A375 (cell line): Measurements from ENCODE around the gene PLCD4. TPM values are rescaled to one million over a fixed set of nuclear protein-coding genes. Genes with fewer than 3 reads are reported as not detected.

Source experiments
- small RNA-seq: library from RNA; depleted of rRNA; stranded (forward); fragments of <200 nt; gene quantifications from one replicate; pipeline ENCODE3, GENCODE V24; 2014
- total RNA-seq: library from RNA; depleted of rRNA; stranded (reverse); fragments of >200 nt; shearing (Covaris generic); gene quantifications from 2 replicates; pipeline ENCODE4 v1.2.3, GENCODE V29; 2014; rRNA removed

Gene PLCD4
- total RNA-seq: 1.0 and 3.0 TPM in 2 replicates

DNA sequence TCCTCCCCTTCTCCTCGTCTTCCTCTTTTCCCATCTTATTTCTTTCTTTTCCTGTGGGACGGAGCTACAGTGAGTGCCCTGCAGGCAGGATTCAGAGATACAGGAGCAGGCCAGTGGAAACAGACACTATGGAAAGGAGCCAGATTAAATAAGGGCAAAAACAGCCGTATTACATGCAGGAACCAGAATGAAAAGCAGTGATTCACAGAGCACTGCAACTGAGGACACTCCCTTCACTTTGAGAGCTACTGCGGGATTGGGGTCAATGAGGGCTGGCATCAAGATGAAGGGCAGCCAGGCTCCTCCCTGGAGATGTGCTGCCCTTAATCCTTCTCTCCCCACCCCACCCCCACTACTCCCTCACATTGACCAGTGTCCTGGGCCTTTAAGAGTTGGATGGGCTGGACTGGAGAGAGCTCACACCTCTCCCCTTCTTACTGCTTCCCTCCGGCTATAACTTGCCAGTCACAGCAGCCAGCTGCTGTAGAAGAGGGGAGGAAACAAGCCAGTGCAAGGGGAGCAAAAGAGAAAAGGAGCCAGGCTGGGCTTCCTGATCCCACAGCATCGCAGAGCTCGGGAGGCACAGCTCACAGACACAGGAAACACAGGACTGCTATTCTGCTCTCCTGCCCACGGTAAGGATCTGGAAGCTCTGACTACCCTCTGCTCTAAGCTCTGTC lies at the start of gene PLCD4:
Gene PLCD4, plus strand, starts transcription at position 464 of the 680 bp plus-strand sequence. CDS start 7,841 bp downstream, outside the sequence.

DNA sequence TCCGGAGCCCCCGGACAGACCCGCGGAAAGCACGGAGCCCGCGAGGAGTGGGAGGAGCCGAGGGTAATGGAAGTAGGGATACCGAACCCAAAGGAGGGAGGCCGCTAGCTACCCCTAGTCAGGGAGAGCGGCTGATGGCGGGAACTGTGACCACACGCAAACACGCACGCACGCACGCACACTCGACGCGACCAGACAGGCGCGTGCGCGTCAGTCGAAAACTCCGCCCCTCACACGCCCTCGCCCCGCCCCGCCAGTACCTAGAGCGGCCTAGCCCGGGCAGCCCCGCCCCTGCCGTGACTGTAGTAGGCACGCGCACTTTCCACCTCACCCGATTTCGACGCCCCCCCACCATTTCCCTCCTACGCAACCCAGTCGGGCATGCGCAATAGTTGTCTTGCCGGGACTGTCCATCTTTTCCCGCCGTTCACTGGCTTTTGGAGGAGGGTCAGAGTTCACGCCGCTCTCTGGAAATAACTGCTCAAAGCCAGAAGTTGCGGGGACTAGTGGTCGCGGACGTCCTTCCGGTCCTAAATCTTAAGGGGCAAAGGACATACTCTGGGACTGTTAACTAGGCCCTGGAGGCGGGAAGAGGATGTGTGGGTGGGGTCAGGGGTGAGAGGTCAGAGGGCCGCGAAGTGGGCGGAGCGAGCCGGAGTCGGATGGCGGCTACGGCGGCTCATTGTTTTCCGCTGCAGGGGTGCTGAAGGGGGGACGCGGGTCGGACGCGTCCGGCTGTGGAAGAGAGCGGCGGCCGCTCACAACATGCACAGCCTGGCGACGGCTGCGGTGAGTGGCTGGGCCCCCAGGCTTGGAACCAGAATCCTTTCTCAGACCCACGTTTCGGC lies 39.3 kb upstream of the PLCD4 start, which contains the start of the genes CNOT9 and USP37:
Gene CNOT9, plus strand, starts transcription at position 650 of the 848 bp plus-strand sequence. Its CDS starts 116 bp downstream, at position 766.
Gene USP37, minus strand, starts transcription at position 162 of the 848 bp plus-strand sequence. CDS start 9,698 bp downstream, outside the sequence.

DNA sequence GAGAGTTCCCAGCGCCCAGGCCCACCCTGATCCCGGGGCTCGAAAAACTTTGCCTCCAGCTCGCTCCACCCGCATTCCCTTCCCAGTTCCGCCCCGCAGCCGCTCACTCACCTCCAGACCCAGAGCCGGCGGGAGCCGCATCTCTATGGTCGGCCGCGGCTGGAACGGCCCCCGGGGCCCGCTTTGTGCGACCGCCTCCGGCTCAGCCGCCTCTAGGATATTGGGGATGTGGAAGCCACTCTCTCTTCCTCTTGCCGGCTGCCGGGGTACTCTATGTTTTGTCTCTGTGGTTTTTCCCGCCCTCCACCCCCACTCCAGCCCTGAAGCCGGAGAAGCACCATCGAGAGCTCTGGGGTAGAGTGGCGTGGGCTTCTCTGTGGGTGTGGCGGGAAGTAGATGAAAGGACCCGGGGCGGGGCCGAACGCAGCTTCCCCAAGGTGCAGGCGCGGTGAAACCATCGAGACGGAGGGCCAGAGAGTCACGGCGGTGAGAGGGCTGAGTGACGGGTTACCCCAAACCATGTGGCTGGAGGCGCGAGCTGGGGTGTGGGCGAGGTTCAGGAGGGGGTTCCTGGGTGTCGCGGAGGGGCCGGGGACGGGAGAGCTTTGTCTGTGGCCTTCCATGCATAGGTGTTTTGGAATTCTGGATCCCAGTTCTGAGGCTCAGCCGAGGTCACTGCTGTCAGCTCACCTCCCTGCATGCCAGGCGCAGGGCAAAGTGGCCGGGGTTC lies 51.7 kb downstream of the PLCD4 start, which contains the start of the genes BCS1L and ZNF142:
Gene BCS1L, plus strand, starts transcription at position 426 of the 730 bp plus-strand sequence. CDS start 1,305 bp downstream, outside the sequence.
Gene ZNF142, minus strand, starts transcription at position 366 of the 730 bp plus-strand sequence. CDS start 3,194 bp downstream, outside the sequence.

DNA sequence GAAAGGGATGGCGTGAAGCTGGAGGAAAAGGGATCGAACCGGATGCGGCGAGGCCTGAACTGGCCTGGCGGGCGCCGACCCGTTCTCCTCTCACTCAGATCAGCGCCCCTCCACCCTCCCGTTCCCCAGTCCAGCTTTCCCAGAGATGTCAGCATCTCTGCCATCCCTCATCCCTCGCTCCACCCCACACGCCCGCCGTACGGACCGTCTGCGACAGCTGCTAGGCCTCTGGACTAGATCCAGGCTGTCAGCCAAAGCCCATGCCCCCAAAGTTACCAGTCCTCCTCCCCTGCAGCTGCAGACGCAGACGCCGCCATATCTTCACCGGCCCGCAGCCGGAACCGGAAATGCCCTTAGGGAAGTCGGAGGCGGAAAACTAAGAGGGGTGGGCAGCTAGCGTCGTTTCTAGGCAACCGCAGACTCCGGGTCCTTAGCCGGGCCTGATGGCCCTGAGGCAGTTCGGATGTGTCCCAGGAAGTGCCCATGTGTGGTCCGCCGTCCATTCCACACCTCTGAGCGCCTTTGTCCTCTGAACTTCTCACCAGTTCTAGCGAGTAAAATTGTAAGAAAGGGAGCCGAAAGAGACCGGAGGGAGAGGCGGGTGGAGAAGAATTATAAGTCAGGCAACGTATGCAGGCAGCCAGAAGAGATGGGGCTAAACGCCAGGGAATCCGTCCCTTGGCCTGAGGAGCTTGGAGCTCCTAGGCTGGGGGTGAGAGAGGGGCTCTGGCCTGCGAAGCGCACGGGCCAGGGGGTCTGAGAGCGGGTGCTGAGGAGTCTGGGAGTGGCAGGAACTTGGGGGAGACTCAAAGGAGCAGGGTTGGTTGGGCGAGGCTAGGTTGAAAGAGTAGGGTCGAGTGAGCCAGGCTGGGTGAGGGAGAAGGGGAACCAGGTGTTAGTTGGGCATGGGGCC lies 64.2 kb downstream of the PLCD4 start, which contains the start of the genes RNF25 and STK36:
Gene RNF25, minus strand, starts transcription at position 349 of the 913 bp plus-strand sequence. Its CDS starts 32 bp downstream, at position 317.
Gene STK36, plus strand, starts transcription at position 433 of the 913 bp plus-strand sequence. CDS start 744 bp downstream, outside the sequence.

Small RNAs within 50 kb of the gene (small RNA-seq; reads per million reads assigned to genes)
- not detected for gene RNU6-136P

Other genes with a start within 250 kb of the PLCD4 start
- gene SLC11A1, start 225.6 kb upstream of the PLCD4 start, total RNA-seq: 0.16 and 1.7 TPM in 2 replicates
- gene CTDSP1, start 208.0 kb upstream of the PLCD4 start, total RNA-seq: 36.6 and 41.0 TPM in 2 replicates
- not detected in 2 replicates for gene VIL1, start 188.8 kb upstream of the PLCD4 start, total RNA-seq
- 6.3 and 12.0 TPM in 2 replicates for gene USP37, start 39.5 kb upstream of the PLCD4 start, total RNA-seq
- gene CNOT9, start 39.1 kb upstream of the PLCD4 start, total RNA-seq: 40.3 and 42.9 TPM in 2 replicates
- 12.0 and 13.4 TPM in 2 replicates for gene ZNF142, start 51.7 kb downstream of the PLCD4 start, total RNA-seq
- 23.8 and 34.9 TPM in 2 replicates for gene BCS1L, start 51.8 kb downstream of the PLCD4 start, total RNA-seq
- 21.9 and 32.7 TPM in 2 replicates for gene RNF25, start 64.1 kb downstream of the PLCD4 start, total RNA-seq
- 11.4 and 15.2 TPM in 2 replicates for gene STK36, start 64.2 kb downstream of the PLCD4 start, total RNA-seq
- 17.5 and 18.7 TPM in 2 replicates for gene TTLL4, start 102.9 kb downstream of the PLCD4 start, total RNA-seq
- 5.1 and 5.5 TPM in 2 replicates for gene CYP27A1, start 174.2 kb downstream of the PLCD4 start, total RNA-seq
- gene PRKAG3, start 223.9 kb downstream of the PLCD4 start, total RNA-seq: not detected in 2 replicates